Right forelimb (tissue), 1 donor: ENCODE measurements around the gene GOLGA8J.
"Not testable (repeated sequence)": the region's sequence is repeated elsewhere in the genome, so short reads cannot be mapped to it uniquely, and the experiment has no call there.

Source experiments
- DNase-seq: peaks from one replicate; pipeline ENCODE4 v3.0.0-alpha.2; 2018

The GOLGA8J gene, protein sequence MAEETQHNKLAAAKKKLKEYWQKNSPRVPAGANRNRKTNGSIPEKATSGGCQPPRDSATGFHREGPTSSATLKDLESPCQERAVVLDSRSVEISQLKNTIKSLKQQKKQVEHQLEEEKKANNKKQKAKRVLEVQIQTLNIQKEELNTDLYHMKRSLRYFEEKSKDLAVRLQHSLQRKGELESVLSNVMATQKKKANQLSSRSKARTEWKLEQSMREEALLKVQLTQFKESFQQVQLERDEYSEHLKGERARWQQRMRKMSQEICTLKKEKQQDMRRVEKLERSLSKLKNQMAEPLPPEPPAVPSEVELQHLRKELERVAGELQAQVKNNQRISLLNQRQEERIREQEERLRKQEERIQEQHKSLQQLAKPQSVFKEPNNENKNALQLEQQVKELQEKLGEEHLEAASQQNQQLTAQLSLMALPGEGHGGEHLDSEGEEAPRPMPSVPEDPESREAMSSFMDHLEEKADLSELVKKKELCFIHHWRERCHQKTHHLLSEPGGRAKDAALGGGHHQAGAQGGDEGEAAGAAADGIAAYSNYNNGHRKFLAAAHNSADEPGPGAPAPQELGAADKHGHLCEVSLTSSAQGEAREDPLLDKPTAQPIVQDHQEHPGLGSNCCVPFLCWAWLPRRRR

DNA sequence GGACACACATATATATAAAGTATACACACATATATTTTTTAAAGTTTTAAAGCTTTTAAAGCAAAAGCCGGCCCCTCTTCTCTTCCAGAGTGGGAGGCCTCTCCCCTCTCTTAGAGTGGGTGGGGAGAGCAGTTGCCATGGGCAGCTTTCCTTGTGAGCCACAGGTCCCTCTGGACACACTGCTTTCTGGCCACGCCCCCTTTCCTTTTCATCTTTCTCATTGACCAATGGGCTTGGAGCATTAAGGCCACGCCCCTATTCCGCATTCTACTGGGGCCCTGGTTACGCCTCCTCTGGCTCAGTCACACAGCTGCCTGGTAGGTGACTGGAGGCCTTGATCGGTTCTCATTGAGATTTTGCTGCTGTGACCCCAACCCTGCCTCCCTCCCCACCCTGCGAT is at the start of gene GOLGA8J:
TSS of gene GOLGA8J (plus strand) at position 301 of the 400 bp plus-strand sequence. CDS start at position 399, 98 bp downstream.
- not testable (repeated sequence) for DNase-seq

DNA sequence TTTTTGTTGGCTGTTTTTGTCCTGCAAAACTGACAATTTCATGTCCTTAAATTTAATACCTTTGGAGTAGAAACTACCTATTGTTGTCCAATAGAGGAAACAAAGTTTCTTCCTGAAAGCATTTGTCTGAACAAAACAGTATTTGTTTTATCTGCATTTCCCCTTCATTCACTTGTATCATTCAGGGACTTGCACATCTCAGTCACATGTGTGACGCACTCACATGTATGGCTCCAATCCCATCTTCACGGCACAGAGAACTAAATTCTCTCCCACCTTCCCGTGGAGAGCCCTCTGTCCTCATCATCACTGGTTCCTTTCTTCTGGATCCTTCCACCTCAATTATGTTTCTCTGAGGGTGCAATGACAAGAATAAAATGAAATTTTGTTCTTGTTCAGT is 49.5 kb upstream of the GOLGA8J start:
- no peak for DNase-seq

DNA sequence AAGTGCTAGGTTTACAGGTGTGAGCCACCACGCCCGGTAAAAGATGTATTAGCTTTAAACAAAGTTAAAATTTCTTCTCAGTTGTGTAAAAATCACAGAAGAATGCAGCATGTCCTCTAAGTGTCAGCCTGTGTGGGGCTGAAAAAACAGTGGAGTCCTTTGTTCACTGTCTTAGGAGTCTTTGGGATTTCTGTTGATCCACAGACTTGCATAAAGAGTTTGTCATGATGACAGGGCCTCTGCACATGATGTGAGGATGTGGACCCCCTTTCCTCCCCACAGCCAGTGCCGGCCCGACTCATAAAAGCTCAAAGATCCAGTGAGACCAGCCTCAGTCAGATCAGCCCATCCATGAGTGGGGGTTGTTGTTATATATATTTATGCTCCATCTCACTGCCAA is 49.0 kb upstream of the GOLGA8J start:
- DNase-seq = no peak

DNA sequence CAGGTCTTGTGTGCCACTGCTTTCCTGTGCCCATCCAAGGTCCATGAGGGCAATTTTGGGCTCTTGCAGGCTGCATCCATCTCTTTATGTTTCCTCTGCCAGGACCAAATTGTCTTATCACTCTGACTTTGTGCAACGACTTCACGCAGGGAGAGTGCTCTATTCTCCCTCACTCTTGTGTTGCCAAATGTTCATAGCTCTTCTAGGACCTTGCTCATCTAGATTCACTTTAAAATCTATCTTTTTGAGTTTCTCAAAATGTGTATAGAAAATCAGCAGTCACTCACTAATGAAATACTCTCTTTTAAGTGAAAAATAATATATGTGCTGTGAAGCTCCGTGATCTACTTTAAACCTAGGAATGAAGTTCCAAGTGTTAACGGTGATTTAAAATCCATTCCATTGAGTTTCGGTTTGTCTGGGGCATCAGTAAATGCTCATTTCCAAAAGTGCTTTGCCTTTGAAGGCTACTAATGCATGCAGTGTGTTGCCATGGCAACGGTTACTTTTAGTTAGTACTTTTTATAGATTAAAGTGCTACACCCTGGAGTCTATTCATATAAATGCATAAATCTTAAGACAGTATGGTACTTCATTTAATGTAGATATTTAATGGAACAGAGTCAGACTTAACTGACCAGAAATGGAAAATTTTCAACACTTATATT is 46.6 kb upstream of the GOLGA8J start:
- DNase-seq = no peak

DNA sequence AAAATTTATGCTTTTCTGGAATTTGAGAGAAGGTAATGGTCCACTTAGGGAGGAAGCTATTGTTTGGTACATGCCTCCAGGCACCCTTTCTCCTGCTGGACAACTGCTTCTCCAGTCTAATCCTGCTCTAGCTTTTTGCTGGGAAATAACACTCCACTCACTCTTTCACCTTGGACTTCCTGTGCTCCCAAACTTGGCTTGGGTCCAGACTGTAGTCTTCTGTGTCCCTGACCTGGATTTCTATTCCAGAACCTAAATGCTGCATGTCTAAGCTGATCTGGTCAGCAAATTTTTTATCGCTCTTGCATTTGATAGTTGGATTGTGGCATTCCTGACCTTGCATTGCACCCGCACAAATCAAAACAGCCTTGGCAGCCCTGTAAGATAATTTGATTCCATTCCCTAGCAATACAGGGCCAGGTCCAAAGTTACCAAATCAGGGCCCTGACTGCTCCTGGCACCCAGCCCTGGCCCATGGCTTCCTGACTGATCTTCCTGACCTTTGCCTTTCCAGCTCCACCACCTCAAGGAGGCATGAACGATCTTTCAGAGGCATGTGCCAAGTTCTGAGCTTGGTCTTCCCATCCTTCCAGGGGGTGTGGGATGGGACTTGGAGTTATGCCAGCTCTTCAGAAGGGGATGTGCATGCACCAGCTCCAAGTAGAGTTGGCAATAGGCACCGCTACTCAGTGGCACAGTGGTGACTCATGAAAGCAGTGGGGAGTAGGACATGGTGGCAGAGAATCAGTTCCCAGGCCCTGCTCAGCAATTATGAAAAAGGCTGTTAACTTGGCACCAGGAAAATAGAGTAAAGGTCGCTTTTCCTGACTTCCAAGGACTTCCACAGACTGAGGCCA is 43.9 kb upstream of the GOLGA8J start:
- no peak for DNase-seq

DNA sequence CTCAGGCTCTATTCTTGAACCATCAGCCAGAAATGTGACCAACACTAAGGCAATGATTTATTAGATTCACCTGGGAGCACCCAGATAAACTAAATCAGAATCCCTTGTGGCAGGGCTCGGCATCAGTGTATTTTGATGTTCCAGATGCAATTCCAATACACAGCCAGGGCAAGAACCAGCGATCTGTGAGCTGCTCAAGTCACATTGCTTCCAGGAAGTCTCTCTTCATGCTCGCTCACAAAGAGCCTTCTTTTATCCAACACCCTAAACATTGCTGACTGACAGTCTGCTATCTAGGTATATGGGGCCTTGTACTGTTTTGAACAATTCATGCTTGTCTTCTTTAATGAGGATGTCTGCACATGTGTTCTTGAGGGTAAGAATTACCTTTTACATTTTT is 40.9 kb upstream of the GOLGA8J start:
- no peak for DNase-seq

DNA sequence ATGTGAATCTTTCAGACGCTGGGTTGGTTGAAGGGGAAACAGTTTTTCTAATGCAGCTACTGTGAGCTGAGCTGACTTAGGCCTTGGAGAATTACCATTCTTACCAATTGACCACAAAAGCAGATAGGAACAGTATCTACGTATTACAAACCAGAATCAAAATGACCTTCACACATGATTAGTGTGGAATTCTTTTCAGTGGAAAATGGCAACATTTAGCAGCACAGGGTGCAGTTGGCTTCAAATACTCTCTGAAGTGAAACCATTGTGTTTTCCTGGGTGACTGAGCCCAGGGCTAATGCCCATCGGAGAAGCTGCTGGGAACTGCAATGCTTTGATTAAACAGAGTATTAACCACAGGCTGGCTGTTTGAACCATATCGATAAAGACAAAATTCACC is 40.2 kb upstream of the GOLGA8J start:
- no peak for DNase-seq

DNA sequence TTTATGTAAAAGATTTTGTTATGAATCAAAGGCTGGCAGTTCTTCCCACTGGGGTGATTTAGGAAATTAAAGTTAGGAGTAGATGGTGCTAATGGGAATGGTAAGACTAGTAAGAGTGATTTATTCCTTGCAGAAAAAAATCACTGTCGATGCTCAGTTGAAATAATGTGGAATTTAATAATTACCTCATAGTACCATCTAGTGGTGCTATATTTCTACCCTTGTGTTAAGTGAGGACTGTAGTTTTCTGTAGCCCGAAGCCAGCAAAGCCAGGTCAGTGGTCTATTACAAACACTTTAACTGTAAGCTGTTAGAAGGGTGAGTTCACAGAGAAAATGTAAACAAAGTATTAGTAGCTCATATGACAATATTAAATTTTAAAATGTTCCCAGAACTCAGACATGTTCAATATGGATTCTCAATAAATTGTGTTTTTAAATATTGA is 39.5 kb upstream of the GOLGA8J start:
- no peak for DNase-seq

DNA sequence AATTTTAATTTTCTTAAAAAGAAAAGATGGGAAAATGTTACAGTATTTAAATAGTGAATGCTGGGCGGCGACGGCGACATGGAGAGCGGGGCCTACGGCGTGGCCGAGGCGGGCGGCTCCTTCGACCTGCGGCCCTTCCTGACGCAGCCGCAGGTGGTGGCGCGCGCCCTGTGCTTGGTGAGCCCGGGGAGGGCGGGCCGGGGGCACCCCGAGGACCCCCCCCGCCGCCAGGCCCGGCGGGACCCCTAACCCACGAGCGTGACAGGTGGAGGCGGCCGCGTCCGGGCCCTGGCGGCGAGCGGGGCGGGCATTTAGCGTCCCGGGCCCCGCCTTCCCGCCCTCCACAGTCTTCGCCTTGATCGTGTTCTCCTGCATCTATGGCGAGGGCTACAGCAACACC is 38.4 kb upstream of the GOLGA8J start:
- no peak for DNase-seq

DNA sequence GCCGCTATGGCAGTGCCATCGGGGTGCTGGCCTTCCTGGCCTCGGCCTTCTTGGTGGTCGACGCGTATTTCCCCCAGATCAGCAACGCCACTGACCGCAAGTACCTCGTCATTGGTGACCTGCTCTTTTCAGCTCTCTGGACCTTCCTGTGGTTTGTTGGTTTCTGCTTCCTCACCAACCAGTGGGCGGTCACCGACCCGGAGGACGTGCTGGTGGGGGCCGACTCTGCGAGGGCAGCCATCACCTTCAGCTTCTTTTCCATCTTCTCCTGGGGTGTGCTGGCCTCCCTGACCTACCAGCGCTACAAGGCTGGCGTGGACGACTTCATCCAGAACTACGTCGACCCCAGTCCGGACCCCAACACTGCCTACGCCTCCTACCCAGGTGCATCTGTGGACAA is 37.9 kb upstream of the GOLGA8J start:
- DNase-seq = not testable (repeated sequence)

DNA sequence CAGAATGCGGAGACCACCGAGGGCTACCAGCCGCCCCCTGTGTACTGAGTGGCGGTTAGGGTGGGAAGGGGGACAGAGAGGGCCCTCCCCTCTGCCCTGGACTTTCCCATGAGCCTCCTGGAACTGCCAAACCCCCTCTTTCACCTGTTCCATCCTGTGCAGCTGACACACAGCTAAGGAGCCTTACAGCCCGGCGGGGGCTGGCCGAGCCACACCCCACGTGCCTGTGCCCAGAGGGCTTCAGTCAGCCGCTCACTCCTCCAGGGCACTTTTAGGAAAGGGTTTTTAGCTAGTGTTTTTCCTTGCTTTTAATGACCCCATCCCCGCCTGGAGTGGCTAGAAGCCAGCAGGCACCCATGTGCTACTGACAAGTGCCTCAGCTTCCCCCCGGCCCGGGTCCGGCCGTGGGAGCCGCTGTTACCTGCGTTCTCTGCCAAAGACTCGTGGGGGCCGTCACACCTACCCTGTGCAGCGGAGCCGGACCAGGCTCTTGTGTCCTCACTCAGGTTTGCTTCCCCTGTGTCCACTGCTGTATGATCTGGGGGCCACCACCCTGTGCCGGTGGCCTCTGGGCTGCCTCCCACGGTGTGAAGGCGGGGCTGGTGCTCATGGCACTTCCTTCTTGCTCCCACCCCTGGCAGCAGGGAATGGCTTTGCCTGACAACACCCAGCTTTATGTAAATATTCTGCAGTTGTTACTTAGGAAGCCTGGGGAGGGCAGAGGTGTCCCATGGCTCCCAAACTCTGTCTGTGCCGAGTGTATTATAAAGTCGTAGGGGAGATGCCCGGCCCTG is 37.3 kb upstream of the GOLGA8J start:
- DNase-seq = not testable (repeated sequence)

DNA sequence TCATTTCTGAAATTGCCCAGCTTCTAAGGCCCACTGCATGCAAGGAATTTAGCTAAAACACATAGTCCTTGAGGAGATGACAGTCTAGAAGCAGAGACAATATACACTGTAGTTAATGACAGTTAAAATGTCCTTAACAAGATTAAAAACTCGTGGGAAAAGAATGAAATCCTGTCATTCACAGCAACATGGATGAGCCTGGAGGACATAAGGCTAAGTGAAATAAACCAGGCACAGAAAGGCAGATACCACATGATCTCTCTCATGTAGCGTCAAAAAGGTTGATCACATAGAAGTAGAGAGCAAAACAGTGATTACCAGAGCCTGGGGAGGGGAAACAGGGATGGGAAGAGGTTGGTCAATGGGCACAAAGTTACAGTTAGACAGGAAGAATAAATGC is 36.3 kb upstream of the GOLGA8J start:
- DNase-seq = no peak

DNA sequence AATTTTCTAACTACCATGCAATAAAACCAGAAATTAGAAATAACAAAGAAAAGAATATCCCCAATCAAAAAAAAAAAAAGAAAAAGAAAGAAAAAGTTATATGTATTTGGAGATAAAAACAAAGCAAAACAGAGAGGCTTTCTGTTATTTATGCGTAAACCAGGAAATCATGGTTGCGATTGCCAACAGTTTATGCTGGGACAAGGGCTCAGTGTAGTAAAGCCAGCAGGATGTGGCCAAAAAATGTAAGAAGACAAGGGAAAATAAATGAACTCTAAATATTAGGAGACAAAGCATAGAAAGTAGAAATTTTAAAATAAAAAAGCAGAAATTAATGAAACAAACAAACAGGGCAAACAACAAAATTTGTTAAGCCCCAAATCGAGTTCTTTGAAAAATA is 27.2 kb upstream of the GOLGA8J start:
- no peak for DNase-seq

DNA sequence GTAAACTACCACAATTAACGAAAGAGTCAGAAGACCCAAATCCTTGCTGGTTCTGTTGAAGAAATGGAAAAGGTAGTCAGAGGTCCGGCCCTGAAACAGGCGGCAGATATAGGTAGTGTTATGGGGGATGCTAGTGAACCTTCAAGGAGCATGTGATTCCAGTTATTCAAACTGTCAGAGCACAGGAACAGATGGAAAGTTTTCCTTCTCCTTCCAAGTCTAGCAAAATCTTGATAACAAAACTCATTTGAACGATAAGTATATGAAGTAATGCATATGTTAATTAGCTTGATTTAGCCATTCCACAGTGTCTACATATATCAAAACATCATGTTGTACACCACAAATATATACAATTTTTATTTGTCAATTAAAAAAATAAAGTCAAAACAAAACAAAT is 26.6 kb upstream of the GOLGA8J start:
- DNase-seq = no peak

DNA sequence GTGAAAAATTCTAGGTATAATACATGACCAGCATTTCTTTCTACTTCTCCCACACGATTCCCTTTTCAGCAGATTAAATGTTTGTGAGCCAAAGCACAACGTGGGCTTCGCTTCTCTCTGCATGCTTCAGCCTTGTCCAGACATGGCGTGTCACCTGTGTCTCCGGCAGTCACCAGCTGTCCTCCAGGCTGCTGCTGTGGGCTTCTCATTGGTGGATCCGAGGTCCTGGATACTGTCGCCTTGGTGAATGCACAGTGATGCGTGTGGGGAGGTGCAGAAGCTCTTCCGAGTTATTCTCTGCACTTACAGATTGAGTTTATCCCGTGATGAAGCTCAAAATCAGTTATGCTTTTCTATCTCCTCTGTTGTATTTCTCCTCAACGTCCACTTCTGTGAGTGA is 23.0 kb upstream of the GOLGA8J start:
- DNase-seq = no peak

DNA sequence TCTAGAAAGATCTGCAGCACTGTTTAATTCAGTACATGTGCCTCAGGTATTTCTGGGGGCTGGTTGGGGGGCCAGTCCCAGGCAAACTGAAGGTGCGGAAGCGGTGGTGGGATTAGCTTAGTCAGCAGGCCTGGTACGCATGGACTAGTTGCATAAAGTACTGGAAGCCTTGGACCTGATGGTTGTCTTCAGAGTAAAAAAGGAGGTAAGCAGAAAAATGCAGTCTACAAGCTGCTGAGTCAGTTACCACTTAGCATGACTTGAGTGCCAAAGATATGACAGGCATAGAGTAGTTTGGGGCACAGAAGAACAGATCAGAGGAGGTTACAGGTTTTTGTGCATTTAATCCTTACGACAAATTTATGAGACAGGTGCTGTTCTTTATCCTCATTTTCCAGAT is 19.9 kb upstream of the GOLGA8J start:
- DNase-seq = no peak

DNA sequence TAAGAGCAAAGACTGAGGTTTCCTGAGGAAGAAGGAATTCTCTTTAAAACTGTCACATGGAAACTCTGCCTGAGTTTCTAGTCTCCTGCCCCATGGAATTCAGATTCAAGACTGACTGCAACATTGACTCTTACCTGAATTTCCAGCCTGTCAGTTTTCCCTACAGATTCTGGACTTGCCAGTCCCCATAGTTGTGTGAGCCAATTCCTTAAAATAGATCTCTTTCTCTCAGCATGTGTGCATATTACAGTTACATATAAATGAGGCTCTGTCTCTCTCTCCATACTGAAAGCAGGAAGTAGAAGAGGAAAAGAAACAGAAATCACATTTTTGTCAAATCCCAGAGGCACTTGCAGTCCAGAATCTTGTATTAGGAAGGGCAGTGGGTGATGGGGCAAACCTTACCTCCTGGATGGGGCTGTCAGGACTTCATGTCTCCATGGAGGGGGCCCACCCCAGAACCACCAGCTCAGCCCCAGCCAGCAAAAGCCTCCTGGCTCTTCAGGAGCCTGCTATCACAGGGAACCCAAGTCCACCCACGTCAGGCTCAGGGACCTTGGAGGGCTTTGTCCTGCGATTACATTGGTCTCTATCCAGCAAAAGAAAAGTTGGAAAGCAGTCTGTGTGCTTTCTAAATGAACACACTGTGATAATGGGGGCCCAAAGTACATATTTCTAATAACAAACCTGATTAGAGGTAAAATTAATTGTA is 18.8 kb upstream of the GOLGA8J start:
- no peak for DNase-seq

DNA sequence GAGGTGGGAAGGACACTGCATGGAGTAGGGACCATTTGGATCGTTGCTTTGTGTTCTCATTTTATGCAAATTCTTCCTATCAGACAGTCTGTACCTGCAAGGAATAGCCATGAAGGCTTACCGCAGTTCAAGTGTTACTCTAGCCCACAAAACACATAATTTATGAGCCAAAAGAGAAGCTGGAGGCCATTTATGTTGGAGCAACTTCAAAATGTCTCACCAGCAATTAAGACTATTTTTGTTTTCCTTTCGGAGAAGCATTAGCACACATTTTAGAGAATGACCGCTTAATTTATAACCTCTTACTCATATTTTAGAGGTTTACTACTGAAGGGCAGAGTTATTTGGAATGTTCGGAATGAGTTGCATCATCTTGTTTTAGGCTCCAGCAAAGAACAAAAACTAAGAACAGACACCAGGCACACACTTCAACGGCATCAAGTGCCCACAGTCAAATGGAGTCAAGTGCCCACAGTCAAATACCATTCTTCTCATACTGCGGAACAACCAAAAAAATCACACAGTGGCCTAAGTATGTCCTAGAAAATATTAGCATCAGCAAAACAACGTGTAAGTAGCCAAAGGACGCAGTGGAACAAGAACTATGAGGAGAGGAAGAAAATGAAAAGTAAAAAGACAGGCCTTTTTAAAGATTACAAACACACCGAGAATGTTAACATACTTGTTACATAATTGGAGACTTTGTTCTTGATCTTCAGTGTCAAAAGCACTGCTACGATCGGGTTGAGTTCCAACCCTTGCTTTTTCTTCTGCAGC is 17.5 kb upstream of the GOLGA8J start:
- DNase-seq = no peak

DNA sequence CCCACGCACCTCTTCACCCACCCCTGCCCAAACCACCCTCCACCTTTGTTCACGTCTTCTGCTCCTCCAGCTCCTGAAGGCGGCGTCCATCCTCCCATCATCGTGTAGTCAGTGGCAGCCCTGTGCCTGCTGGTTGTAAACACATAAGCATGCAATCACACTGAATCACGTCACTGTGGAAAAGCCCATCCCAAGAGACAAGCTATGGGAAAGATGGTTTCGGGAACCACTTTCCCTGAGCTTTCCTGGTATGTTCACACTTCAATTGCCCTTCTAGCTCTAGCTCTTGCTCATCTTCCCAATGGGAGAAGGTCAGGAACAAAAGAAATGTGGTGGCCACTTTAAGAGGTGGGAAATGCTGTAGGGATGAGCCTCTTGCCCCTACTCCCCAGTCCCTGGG is 14.4 kb upstream of the GOLGA8J start:
- DNase-seq = no peak

DNA sequence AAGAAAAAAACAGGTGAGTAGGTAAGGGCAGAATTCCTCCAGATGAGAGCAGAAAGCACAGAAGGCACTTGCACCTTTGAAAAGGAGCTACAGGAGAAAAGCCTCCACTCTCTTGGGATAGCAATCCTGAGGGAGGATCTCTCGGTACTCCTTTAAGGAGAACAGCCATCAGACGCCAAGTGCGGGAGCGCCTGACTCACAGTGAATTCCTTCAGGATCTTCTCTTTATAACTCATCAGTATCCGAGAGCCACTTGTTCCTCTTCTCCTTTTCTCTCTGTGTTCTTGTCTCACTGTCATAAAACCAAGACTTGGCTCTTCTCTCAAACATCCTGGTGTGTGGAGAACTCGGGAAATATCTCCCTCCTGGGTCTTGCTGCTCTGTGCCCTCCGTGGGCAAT is 10.1 kb upstream of the GOLGA8J start:
- DNase-seq = no peak

DNA sequence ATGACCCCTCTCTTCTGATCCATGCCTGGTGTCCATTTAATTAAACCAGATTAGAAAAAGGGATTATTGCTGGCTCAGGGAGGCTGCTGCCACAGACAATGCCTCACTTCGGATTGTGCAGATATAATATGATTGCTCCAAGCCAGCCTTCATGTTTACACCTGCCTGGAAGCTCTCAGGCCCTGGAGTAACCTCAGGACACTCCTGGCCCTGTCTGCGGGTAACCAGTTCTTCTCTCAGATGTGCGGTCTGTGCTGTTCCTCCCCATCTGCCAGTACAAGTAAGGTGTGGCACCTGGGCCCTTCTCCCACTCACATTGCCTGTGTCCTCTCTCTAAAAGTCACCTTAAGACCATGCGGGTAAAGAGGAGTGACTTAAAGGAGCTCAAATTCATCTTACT is 8.8 kb upstream of the GOLGA8J start:
- no peak for DNase-seq
